GM04503 (cell line): ENCODE data around the gene MRTFB.
"Not testable (repeated sequence)": the region's sequence is repeated elsewhere in the genome, so short reads cannot be mapped to it uniquely, and the experiment has no call there.

ENCODE experiments used
- DNase-seq: peaks from one replicate; pipeline ENCODE4 v3.0.0-alpha.2; 2012; ENCODE audit warnings: low read depth

Gene MRTFB, protein sequence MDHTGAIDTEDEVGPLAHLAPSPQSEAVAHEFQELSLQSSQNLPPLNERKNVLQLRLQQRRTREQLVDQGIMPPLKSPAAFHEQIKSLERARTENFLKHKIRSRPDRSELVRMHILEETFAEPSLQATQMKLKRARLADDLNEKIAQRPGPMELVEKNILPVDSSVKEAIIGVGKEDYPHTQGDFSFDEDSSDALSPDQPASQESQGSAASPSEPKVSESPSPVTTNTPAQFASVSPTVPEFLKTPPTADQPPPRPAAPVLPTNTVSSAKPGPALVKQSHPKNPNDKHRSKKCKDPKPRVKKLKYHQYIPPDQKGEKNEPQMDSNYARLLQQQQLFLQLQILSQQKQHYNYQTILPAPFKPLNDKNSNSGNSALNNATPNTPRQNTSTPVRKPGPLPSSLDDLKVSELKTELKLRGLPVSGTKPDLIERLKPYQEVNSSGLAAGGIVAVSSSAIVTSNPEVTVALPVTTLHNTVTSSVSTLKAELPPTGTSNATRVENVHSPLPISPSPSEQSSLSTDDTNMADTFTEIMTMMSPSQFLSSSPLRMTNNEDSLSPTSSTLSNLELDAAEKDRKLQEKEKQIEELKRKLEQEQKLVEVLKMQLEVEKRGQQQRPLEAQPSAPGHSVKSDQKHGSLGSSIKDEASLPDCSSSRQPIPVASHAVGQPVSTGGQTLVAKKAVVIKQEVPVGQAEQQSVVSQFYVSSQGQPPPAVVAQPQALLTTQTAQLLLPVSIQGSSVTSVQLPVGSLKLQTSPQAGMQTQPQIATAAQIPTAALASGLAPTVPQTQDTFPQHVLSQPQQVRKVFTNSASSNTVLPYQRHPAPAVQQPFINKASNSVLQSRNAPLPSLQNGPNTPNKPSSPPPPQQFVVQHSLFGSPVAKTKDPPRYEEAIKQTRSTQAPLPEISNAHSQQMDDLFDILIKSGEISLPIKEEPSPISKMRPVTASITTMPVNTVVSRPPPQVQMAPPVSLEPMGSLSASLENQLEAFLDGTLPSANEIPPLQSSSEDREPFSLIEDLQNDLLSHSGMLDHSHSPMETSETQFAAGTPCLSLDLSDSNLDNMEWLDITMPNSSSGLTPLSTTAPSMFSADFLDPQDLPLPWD

DNA sequence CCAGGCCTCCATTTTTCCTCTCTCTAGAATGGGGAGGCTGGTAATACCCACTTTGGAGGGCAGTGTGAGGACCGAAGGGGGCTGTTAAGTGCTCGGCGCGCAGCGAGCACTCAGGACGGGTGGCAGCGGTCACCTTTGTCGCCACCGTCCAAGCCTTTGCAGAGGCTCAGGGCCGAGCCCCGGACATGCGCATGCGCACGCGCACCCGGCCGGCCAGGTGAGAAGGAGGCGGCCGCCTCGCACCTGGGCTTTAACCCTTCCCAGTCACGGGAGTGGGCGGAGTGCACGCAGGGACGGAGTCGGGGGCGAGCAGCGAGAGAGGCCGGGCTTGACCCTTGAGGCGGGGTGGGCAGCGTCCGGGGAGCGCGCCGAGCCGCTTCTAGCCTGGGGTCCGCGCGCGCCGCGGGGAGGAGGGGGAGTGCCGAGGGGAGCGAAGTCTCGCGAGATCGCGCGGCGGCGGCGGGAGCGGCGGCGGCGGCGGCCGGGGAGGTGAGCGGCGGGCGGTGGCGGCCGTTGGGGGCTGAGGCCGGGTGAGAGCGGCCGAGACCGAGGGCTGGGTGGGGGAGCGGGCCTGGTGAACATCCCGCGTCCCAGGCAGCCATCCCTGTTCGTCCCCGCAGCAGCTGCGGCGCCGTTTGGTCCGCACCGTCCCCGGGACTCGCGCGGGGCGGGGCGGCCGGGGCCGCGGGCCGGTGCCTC lies at the start of gene MRTFB:
MRTFB (plus strand) TSS at position 443 of the 699 bp plus-strand sequence. CDS start 69,288 bp downstream, outside the sequence.
- no peak for DNase-seq

DNA sequence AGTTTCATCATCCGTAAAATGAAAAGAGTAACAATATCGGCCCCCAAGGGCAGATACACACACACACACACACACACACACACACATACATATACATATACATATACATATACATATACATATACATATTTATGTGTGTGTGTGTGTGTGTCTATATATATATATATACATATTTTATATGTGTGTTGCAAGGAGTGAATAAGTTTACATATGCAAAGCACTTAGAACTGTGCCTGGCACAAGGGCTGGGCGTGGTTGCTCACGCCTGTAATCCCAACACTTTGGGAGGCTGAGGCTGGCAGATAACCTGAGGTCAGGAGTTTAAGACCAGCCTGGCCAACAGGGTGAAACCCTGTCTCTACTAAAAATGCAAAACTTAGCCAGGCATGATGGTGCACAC lies 47.6 kb upstream of the MRTFB start:
- not testable (repeated sequence) for DNase-seq

DNA sequence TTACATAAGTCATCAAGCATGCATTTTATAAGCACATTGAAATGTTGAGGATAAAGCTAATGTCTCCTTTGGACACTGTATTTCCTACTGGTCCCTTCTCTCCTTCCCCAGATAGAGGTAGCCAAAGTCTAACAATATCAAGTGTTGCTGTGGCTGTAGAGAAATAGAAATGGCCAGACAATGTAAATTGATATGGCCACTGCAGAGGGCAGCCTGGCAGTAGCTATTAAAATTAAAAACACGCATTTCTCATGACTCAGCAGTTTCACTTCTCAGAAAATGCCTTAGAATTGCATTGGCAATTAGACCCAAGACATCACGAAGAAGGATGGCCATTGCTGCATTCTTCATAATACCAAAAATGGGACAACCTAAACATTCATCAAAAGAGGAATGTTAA lies 46.8 kb upstream of the MRTFB start:
- DNase-seq: no peak

DNA sequence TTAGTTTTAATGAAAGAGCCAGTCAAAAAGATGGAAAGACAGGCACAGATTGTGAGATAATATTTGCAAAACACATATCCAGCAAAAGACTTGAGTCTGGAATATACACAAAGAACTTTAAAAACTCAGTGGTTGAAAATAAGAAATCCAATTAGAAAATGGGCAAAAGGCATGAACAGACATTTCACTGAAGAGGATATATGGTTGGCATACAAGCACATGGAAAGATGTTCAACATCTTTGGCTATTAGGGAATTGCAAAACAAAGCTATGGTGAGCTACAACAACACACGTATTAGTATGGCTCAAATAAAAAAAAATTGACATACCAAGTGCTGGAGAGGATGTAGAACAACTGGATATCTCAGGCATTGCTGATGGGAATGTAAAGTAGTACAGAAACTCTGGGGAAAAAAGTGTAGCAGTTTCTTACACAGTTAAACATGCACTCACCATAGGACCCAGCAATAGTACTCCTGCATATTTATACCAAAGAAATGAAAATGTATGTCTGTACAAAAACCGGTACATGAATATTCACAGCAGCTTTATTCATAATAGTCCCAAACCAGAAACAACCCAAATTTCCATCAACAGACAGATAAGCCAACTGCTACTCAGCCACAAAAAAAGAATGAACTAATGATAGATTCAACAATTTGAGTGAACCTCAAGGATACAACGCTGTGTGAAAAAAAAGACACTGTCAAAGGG lies 44.4 kb upstream of the MRTFB start:
- no peak for DNase-seq

DNA sequence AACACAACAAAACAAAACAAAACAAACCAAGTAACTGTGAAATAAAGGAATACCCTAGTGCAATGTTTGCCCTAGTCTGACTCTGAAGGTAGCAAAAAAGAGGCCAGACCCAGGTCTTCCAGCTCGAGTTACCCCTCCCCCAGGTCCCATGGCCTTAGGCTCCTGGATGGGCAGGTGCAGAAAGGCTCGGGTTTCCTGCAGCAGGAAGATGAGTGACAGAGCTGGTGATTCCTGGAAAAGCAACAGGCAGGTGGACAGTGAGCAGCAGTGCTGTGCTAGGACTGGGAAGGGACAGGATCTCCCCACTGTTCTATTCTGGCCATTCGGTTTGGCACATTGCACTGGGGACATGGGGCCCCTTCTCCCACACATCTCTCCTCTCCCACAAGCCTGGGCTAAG lies 42.9 kb upstream of the MRTFB start:
- no peak for DNase-seq

DNA sequence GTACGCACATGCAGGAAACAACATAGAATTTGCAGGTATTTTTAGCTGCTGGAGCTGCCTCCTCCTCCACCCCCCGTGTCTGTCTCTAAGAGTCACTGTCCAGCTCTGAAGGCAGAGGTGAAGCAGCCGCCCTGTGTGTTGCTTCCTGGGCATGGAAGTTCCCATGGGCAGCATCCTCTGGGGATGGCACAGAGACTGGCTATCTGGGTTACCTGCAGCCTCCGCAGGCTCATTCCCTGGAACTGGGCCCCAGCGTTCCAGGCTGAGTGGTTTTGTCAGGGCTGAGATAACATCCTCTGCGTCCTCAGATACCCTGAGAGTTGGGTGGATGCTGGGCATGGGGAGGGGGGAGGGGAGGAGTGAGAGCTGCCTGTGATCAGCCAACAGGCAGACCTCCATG lies 41.5 kb upstream of the MRTFB start:
- DNase-seq: no peak

DNA sequence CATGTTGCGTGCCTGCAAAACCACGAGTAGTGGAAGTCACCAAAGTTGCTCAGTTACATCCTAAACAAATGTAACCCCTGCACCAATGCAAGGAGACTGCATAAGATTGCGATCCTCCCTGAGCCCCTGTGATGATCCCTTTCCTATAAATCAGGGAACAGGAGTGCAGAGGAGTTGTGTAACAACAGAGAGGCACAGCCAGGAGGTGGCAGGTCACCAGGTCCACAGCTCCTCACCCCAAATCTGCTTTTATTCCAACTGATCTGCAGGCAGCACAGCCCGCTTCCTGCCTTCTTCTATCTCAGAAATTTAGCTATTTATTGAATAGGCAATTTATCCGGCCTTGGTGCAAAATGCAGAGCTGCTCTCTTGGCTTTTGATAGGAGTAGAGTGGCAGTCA lies 36.0 kb upstream of the MRTFB start:
- DNase-seq: no peak

DNA sequence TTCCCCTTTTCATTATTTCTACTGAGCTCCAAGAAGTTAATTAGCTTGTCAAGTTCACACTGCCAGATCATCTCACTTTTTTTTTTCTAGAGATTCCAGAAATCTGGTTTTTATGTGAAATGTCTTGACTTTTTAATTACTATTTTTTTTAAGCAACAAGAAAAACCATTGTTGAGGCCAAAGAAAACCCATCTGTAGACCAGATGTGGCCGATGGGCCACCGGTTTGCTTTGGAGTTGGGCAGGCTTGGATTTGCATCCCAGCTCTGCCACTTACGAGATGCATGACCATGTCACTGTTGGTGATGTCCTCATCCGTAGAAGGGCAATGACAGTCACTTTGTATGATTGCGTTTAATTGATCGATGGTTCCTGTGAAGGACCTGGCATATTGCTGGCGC lies 34.2 kb upstream of the MRTFB start:
- DNase-seq: no peak

DNA sequence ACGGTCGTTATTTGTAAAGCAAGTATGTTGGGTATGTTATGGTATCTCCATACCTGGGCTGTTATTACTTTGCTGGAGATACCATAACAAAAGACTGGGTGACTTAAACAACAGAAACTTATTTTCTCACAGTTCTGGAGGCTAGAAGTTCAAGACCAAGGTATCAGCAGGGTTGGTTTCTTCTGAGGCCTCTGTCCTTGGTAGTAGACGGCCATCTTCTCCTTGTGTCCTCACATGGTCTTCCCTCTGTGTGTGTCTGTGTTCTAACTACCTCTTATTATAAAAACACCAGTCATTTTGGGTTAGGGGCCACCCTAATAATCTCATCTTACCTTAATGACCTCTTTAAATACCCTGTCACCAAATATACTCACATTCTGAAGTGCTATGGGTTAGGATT lies 33.2 kb upstream of the MRTFB start:
- no peak for DNase-seq

DNA sequence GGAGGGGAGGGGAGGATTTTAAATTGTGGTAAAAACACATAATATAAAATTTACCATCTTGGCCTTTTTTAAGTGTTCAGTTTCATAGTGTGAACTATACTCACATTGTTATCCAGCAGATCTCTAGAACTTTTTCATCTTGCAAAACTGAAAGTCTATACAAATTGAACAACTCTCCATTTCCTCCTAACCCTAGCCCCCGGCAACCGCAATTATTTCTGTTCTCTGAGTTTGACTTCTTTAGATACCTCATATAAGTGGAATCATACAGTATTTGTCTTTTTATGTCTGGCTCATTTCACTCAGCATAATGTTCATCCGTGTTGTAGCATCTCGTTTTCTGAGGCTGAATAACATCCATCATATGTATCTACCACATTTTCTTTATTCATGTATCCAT lies 30.0 kb upstream of the MRTFB start:
- DNase-seq: no peak

DNA sequence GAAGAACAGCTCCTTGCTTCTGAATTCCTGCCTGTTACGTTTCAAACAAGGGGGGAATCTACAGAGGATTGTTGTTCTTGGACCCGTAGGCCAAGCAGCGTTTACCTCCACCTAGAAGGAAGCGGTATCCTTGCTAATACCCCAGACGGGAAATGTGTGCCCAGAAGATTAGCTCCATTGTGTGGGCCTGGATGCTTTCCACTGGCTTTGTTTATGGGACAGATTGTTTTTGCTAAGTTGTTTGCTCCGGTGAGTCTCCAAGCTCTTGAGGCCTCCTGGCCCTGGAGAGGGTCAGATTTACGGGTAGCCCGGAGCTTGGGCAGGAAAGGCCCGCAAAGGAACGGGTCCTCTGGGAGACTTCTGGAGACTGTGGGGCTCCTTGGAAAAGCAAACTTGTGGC lies 28.4 kb upstream of the MRTFB start:
- no peak for DNase-seq

DNA sequence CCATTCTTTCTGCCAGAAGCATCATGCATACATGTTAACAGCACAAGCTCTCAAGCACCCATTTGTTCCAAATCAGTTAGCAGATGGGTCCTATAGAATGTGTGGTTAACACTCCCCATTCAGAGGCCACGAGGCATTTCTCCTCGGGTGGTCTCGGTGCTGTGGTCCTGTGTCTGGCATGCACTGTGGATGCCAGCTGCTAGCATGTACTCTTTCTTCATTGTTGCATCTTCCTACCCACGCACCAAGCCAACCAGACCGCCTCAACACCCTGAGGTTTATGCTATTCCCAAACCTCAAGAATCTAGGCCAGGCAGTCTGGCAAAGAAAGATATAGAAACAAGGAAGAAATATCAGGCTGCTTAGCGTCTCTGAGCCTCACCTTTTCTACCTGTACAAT lies 27.8 kb upstream of the MRTFB start:
- DNase-seq: no peak

DNA sequence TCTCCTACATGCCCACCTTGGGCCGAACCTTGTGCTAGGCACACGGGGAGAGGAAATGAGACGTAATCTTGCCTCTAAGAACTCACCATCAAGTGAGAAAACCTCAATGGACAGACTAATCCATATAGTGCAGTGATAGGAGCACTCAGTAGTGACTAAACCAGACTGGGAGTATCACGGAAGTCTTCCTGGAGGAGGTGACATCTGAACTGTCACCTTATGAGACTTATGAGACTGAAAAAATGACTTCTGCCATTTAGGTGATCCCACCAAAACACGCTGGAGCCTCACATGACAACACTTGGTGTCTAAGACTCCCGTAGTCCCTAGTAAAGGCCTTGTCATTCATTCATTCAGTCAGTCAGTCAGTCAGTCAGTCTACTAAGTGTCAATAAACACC lies 27.3 kb upstream of the MRTFB start:
- no peak for DNase-seq

DNA sequence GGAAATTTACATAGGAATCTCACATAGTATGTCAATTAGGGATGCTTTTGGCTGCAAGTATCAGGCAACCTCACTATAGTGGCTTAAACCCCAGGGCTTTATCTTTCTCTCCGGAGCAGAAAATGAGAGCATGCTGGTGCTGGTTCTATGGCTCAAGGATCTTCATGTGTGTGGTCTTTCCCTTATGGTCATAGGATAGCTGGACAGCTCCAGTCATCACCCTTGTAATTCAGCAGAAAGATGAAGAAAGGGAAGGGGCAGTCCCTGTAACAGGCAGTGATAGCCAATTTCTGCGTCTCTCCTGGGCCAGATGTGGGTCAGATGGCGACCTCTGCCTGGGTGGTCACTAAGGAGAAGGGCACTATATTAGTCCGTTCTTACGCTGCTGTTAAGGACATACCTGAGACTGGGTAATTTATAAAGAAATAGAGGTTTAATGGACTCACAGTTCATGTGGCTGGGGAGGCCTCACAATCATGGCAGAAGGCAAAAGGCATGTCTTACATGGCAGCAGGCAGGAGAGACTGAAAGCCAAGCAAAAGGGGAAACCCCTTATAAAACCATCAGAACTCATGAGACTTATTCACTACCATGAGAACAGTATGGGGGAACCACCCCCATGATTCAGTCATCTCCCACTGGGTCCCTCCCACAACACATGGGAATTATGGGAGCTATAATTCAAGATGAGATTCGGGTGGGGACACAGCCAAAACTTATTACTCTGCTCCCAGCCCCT lies 23.8 kb upstream of the MRTFB start:
- not testable (repeated sequence) for DNase-seq

DNA sequence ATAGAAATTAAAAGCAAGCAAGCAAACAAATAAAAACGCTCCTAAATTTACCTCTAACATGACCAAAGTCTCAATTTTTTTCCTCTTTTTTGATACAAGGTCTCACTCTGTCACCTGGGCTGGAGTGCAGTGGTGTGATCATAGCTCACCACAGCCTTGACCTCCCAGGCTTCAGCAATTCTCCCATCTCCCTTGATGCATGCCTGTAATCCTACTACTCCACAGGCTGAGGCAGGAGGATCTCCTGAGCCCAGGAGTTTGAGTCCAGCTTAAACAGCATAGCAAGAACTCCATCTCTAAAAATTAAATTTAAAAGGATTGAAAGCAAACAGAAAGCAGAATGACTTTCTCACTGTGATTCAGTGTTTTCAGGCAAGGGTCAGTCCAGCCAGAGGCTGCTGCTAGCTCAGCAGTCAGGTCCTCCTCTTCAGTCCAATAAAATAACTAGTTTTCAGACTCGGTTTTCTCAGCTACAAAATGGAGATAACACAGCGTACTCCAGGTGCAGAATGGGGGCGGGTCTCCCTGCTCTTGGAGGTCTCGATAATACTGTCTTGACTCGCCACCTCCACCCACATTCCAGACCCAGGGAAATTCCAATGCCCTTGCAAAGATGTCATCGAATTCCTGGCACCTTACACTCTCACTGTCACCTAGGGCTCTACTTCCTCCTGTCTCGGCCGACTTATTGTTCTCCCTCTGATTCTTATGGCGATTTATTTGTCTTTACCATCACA lies 20.7 kb upstream of the MRTFB start:
- no peak for DNase-seq

DNA sequence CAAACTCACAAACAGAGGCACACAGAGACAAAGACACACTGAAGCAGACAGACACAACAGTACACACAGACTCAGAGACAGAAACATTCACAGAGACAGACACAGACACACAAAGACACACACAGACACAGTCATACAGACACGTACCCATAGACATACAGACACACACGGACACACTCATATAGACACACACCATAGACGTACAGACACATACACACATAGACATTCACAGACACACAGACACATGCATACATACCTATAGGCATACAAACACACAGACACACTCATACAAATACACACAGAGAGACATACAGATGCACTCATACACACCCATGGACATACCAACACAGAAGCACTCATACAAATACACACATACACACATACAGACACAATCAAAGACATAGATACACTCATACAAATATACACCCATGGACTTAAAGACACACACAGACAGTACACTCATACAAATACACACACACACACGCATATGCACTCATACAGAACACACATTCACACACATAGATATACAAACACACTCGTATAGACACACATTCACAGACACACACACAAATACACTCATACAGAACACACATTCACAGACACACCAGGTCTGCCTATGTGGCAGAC lies 19.9 kb upstream of the MRTFB start:
- DNase-seq: no peak

DNA sequence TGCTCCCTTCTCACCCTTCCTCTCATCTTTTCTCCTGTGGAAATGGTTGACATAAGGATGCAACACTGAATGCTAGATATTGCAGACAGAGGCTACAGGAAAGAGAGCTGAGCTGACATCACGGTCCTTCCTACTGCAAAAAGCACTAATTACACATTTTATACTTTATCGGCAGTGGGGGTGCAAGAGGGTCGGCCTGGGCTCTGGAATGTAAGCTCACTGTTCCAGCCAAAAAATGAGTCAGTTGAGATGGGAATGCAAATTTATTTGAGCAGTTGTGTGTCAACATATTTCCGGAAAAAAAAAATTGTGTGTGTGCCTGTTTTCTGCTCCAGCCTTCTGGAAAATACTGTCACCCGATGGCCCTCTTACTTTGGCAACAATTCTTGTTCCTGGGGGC lies 14.1 kb upstream of the MRTFB start:
- no peak for DNase-seq

DNA sequence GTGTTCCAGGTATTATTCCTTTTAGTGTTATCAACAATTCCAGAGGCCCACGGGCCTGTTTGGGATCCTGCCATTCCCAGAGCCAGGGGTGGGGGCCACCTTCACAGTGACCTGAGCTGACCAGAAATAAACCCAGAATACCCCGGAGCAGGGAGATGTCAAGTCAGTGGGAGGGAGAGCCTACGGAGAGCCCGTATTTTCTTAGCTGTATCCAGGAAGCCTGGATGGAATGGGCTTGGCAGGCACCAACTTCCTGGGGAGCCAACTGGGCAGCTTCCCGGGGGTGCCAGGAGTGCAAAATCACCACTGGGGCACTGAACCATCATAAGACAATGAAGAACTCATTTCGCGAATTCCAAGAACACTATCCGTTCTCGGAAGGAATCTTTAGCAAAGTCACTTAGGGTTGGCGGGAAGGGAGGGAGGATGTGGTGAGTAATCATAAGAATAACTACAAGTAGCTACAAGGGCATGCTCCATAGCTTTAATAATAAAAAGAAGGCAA lies 13.2 kb upstream of the MRTFB start:
- no peak for DNase-seq

DNA sequence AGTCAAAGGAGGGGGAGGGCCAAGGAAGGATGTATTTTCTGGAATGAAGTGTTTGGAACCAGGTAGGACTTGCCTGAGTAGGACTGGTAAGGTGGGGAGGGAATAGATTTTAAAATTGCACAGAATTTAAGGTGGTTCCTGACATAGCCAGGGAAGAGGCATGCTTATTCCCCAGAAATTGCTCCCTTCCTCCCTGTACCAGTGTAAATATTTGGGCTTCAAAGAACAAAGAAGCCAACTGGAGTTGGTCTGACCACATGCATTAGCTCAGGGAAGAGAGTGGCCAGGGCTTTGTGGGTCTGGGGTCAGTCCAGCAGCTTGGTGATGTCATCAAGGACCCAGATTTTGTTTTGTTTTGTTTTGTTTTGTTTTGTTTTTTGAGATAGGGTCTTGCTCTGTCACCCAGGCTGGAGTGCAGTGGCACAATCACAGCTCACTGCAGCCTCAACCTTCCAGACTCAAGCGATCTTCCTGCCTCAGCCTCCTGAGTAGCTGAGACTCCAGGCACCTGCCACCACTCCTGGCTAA lies 9.3 kb upstream of the MRTFB start:
- no peak for DNase-seq
